ENCODE results near the gene CA5B.
"Not testable (repeated sequence)": the region's sequence is repeated elsewhere in the genome, so short reads cannot be mapped to it uniquely, and the experiment has no call there.

The CA5B gene

DNA sequence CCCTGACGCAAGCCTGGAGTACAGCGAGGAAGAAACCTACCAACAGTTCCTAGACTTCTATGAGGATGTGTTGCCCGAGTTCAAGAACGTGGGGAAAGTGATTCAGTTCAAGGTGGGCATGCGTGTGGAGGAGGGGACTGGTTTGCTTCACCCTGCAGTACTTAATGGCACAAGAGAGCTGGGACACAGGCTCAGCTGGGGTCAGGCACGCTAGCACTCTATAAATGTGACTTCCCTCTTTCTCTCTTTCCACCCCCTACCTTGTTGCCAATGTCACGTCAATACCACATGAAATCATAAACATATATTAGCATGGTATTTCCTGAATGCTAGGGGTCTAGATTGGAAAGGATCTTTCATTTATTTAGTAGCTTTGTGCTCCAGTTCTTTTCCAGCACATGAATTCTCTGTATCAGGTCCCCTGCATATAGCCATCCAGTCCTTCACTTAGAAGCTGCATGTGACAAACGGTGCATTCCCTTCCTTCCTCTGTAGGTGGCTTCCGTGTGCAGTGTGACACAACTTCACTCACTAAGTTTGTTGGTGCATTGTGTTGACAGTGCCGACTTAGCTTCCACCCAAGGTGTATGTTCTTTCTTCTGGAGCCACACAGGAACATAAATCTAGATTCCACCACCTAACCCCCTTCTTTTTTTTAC, 77.8 kb downstream of the CA5B start:
- DNase-seq, result no peak

DNA sequence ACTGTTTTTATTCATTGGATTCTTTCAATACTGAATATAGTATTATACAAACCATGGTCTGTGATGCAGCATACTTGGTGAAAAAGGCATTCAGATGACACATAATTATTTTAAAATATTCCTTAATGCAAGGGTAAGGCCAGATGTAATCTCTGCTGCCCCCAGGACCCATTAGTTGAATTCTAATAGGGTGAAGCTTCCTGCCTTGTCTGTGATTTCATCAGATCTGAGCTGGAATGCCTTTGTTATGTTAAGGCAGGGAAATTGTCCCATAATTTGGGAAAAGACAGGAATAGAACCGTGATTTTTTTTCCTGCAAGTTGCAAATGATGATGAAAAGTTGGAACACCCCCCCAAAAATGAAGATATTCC, 78.4 kb downstream of the CA5B start:
- DNase-seq, result no peak

DNA sequence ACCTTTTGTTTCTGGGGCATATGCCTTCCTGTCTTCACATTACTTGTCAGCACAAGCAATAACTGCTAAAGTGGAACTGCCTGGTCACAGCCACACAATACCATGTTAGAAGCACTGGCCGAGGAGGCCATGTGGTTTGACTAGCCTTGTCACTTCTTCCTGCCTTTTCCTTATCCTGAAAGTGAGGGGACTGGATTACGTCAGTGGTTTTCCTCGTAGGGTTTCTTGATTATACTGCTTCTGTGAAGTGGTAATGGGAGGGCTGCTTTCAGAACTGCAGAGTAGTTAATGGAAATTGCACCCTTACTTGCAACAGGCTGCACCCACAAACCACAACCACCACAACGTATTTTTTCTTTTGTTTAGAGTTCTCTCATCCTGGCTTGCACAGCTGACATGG, 78.8 kb downstream of the CA5B start:
- no peak for DNase-seq

DNA sequence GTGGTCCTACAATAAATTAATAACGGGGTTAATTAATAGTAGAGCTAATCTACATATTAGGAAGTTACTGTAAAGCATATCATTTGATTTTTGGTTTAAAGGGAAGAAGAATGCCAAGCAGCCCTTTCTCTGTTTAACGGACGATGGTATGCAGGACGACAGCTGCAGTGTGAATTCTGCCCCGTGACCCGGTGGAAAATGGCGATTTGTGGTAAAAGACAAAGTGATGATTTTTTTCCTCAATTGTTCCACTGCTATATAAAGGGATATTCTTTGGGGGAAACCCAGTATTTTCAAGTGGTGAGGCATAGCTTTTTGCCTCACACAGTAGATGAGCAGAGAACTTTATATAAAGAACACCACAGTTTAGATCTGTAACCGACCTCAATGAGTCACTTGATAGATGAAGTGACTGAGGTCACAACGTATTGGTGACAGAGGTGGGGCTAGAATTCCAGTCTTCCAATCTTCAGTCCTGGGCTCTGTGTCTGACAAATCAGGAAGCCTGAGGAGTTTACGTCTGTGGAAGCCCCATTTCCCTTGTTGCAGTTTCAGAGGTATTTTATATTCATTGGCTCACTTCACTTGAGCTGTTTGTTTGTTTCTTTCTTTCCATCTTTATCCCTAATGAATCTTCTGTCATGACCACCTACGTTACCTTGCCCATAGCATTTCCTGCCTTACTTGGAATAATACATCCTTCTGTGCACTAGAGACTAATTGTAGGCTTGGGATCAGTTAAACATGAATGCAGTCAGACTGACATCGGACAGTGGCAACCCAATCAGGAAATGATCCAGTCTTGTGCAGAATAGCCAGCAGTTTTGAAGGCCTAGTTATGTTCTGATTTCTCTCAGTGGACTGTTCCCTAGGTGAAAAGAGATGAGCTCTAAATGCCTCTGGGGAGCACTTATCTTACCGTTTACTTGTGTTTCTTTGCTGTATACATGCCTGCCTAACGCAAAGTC, 82.3 kb downstream of the CA5B start:
- DNase-seq, result no peak

DNA sequence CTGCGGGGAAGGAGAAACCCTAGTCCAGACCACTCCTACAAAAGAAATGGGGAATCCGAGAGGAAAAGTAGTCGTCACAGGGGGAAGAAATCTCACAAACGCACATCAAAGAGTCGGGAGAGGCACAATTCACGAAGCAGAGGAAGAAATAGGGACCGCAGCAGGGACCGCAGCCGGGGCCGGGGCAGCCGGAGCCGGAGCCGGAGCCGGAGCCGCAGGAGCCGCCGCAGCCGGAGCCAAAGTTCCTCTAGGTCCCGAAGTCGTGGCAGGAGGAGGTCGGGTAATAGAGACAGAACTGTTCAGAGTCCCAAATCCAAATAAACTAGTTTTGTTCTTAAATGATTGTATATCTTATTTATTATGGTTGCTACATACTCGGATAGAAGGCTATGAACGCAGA, 84.9 kb downstream of the CA5B start:
- DNase-seq, result no peak

DNA sequence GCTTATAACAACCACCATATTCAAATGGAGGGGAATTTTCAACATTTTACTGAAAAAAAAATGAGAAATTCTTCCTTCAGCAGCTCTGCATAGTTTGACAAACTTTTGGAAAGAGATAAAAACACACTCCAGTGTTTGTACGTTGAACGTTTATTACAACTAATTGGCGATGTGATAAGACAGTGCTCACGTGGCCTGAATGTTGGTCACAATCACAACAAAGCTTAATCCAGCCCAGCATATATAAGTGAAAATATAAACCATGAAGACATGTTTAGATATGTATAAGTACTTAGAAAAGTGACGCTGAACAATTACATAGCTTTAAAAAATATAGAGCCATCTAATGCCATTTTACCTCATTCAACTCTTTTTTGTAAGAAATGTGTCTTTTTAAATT, 87.9 kb downstream of the CA5B start:
- no peak for DNase-seq

DNA sequence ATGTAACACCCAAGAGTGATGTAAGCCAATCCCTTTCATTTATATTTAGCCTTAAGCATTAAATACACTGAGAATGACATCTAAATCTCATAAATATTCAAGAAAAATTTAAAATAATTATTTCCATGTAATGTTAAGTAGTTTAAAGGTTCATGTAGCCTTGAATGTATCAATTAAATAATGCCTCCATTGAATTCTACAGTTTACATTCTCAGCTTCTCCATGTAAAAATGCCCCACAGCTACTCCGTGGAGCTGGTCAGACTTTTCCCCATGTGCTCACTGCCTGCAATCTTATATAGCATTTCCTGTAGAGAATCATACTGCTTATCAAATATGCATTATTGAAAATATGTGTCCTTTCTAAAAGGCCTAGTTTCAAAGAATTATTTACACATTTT, 91.1 kb downstream of the CA5B start:
- DNase-seq, result no peak

DNA sequence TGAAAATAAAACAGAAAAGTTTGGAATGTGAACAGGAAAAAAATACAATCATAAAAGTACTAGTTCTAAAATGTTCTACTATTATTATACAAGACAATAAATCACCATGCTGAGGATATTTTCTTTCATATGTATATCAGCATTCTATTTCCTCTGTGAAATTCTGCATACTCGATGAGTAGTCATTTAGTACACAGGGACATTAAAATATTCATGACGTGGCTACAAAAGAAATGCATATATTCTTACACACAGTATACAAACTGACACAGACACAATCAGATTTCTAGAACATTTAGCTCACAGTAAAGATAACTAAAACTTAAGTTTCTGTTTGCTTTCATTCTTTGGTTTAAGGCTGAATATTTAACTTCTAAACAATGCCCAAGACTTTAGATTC, 93.3 kb downstream of the CA5B start:
- not testable (repeated sequence) for DNase-seq

DNA sequence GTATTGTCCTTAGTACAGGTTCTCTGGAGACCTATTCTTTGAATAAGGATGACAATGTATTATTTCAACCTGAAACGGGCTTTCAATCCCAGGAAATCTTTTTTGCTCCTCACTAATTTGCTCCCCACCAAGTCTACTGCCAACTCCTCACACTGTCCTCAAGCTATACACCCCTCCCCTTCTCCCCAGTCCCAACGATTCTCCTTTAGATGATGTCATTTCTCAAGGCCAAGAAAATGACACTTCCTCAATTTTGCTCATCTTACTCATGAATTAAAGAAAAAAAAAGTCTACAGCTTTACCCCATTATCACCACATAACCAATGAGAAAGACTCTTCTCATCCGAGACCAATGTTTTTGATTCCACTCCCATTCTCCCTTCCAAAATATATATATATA, 96.0 kb downstream of the CA5B start:
- no peak for DNase-seq

DNA sequence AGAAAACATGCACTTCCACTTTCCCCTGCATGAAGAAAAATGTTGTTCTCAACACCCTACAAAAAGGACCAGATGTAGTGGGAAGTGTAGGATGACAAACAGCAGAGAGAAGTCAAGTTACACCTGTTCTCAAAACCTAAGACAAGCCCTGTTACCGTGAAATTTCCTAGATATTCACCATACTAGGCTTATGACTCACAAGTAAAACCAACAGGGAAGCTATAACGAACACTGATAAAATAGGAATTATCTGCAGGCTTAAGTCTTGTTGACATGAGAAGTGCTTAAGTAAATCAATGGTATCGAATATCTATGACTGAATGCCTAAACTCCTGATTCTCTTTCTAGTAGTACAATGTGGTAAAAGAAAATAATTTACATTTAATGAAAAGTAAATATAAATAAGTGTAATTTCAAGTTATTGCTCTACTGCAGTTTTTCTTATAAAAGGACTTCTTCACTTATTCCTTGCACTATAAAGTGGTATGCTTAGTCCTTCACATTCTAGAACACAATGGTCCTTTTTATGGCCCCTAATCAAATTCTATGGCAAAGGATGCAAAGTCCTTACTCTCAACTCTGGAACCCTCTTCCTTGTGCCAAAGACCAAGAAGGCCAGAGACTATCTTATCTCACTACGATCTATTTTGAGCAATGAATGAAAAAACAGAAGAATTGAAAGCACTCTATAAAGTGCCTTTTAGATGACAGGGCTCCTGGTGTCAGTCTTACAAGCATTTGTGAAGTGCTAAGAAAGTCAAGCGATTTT, 96.9 kb downstream of the CA5B start:
- DNase-seq, result no peak

Measured in NCI-H1092 treated with DMSO at 0.1 percent for 48 hours (cell line).